ENCODE results near the gene KRTAP10-3.
A peak's percentile ranks its signal among the peaks of the same experiment; 100 is the strongest.
"Not testable (repeated sequence)": the region's sequence is repeated elsewhere in the genome, so short reads cannot be mapped to it uniquely, and the experiment has no call there.

The KRTAP10-3 gene

GRCh38 chr21:44569861-44570517 lies 11.4 kb upstream of the KRTAP10-3 start:
- no peak for DNase-seq

GRCh38 chr21:44568667-44569556 lies 10.3 kb upstream of the KRTAP10-3 start:
- DNase-seq: no peak

GRCh38 chr21:44568261-44568660 lies 9.7 kb upstream of the KRTAP10-3 start:
- no peak for DNase-seq

- DNase-seq: no peak
Measured at GRCh38 chr21:44567481-44568171, 9.0 kb upstream of the KRTAP10-3 start.

- DNase-seq: no peak
Measured at GRCh38 chr21:44566403-44566802, 7.8 kb upstream of the KRTAP10-3 start.

GRCh38 chr21:44564886-44565598 lies 6.4 kb upstream of the KRTAP10-3 start:
- DNase-seq: no peak

GRCh38 chr21:44564099-44564498 lies 5.5 kb upstream of the KRTAP10-3 start:
- DNase-seq: no peak

- DNase-seq: not testable (repeated sequence)
Measured at GRCh38 chr21:44558329-44558675, 293 bp downstream of the KRTAP10-3 start.

GRCh38 chr21:44557491-44558328 lies 885 bp downstream of the KRTAP10-3 start:
- DNase-seq: no peak

- DNase-seq: no peak
Measured at GRCh38 chr21:44556879-44557278, 1.7 kb downstream of the KRTAP10-3 start.

GRCh38 chr21:44555200-44555875 lies 3.3 kb downstream of the KRTAP10-3 start:
- DNase-seq: no peak

GRCh38 chr21:44552681-44553080 lies 5.9 kb downstream of the KRTAP10-3 start:
- no peak for DNase-seq

GRCh38 chr21:44552136-44552535 lies 6.5 kb downstream of the KRTAP10-3 start:
- DNase-seq: no peak

GRCh38 chr21:44551340-44551961 lies 7.1 kb downstream of the KRTAP10-3 start, which contains the start of gene KRTAP10-2:
Gene KRTAP10-2, minus strand, starts transcription at chr21:44551505. Its CDS starts 47 bp downstream, at chr21:44551458.
- no peak for DNase-seq

GRCh38 chr21:44550807-44551206 lies 7.8 kb downstream of the KRTAP10-3 start:
- DNase-seq: no peak

GRCh38 chr21:44550285-44550684 lies 8.3 kb downstream of the KRTAP10-3 start:
- not testable (repeated sequence) for DNase-seq

GRCh38 chr21:44549525-44550211 lies 8.9 kb downstream of the KRTAP10-3 start:
- DNase-seq: no peak

- no peak for DNase-seq
Measured at GRCh38 chr21:44548922-44549321, 9.7 kb downstream of the KRTAP10-3 start.

GRCh38 chr21:44548381-44548780 lies 10.2 kb downstream of the KRTAP10-3 start:
- no peak for DNase-seq

- DNase-seq: peak; percentile 35
Measured at GRCh38 chr21:44547656-44548331, 10.8 kb downstream of the KRTAP10-3 start.
